ENCODE measurements around the gene C8G.

DNA sequence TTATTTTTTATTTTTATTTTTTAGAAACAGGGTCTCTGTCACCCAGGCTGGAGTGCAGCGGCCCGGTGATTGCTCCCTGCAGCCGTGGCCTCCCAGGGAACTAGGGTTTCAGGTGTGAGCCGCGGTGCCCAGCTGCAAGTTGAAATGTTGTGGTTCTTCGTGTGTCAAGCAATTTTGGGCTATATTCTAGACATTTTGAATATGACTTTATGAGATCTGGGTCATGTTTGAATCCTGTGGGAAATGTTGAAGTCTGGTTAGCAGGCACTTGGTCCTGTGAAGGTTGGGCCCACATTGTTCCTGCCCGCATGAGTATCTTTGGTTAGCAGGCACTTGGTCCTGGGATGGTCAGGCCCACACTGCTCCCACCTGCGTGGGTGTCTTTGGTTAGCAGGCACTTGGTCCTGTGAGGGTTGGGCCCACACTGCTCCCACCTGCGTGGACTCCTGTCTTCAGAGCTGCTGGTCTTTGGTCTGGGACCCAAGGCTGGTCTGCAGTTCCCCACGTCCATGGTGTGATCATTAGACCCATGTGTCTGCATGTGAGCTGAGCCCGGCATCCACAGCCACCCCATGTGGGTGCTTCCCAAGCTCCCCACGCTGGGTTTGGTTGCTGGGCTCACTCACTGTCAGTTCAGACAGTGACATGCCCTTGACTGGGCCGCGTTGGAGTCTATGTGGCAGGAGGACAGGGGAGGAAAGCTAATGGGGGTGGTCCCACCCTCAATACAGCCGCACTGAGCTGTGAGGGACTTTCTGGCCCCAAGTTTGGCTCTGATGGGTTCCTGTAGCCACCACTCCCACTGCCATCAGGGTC is 7.6 kb upstream of the C8G start:
- TF ChIP-seq CTCF (IDR thresholded peaks at IDR 0.05; ENCODE audit: low read depth, low read length) (no peak), MAX (IDR thresholded peaks at IDR 0.05; ENCODE audit: low read depth, low read length) (no peak), POLR2A (IDR thresholded peaks at IDR 0.05; ENCODE audit: extremely low read depth, insufficient read length) (no peak), MYC (IDR thresholded peaks at IDR 0.05; ENCODE audit: low read depth, low read length) (no peak)
